A549 (cell line): ENCODE data around the gene TMEM18. TPM values are rescaled to one million over a fixed set of nuclear protein-coding genes. Genes with fewer than 3 reads are reported as not detected.

Experiments used
- ATAC-seq, 2 experiments: fragments of 200-7000 bp in 1 of 2; fragments of >200 bp in 1 of 2; cut with Nextera tagmentation in 1 of 2; cut with Tn5 transposase in 1 of 2; 3 replicates each; pipeline versions ENCODE4 v1.8.0 to v1.9.1; 2018 to 2020; ENCODE audit warnings: mild to moderate bottlenecking in 1 of 2, moderate library complexity in 1 of 2
- CTCF ChIA-PET: fragments of 300-600 bp; sonication (Branson Sonifier 250); formaldehyde crosslinking; extraction: SDS; loops from one replicate; lab custom pipeline; 2021; ENCODE audit warnings: antibody characterized with exemption, inconsistent platforms; lab: Yijun Ruan, JAX
- POLR2A ChIA-PET: fragments of 350-600 bp; formaldehyde crosslinking; extraction: SDS; loops from one replicate; lab custom pipeline; 2021; ENCODE audit warnings: antibody characterized with exemption, inconsistent platforms; lab: Yijun Ruan, JAX
- DNase-seq, 2 experiments: peaks; one replicate each; pipeline versions ENCODE4 v3.0.0 to v3.0.0-alpha.2; 2011 to 2016; ENCODE audit warnings: low read depth in 1 of 2, low spot score in 1 of 2
- FAIRE-seq: peaks from 2 replicates; lab custom pipeline; 2011; peaks lifted over from hg19 to GRCh38; lab: Jason Lieb, UNC
- H3K27ac ChIP-seq, 2 experiments: fragments of >200 bp; sonication (Bioruptor Twin); formaldehyde crosslinking; 3 replicates each; pipeline ENCODE4 v1.5.1; 2016 to 2017
- H3K4me1 ChIP-seq: fragments of >200 bp; sonication (Bioruptor Twin); formaldehyde crosslinking; 3 replicates; pipeline ENCODE4 v1.6.1; 2016
- H3K4me2 ChIP-seq: fragments of >200 bp; sonication (Bioruptor Twin); formaldehyde crosslinking; 3 replicates; pipeline ENCODE4 v1.6.1; 2016
- H3K4me3 ChIP-seq: fragments of >200 bp; sonication (Bioruptor Twin); formaldehyde crosslinking; 3 replicates; pipeline ENCODE4 v1.5.1; 2016
- H3K9me3 ChIP-seq: fragments of >200 bp; sonication (Bioruptor Twin); formaldehyde crosslinking; 3 replicates; pipeline ENCODE4 v1.6.1; 2016
- BHLHE40 ChIP-seq: IDR thresholded peaks from 2 replicates; pipeline ENCODE4 v1.6.1; 2012; ENCODE audit warnings: low read depth, low read length, inconsistent platforms
- CBX8 ChIP-seq: fragments of 200-600 bp; sonication (generic); IDR thresholded peaks from 2 replicates; pipeline ENCODE4 v1.6.1; 2016
- CEBPB ChIP-seq, 2 experiments: fragments of >200 bp in 1 of 2; sonication (Bioruptor Twin) in 1 of 2; formaldehyde crosslinking in 1 of 2; IDR thresholded peaks; 2 replicates each; pipeline ENCODE4 v1.6.1; 2012 to 2016
- EHF ChIP-seq: fragments of 250-450 bp; sonication (Bioruptor Pico); IDR thresholded peaks from 2 replicates; pipeline ENCODE4 v1.5.0; 2020; ENCODE audit warnings: mild to moderate bottlenecking
- FOSL2 ChIP-seq, 2 experiments: fragments of 450-650 bp in 1 of 2; fragments of >200 bp in 1 of 2; sonication (Bioruptor Twin) in 1 of 2; formaldehyde crosslinking; IDR thresholded peaks; 2 replicates each; pipeline versions ENCODE4 v1.5.0 to v1.6.1; 2016 to 2020; ENCODE audit warnings: mild to moderate bottlenecking in 1 of 2, moderate library complexity in 1 of 2
- FOXS1 ChIP-seq: fragments of 250-450 bp; sonication (Bioruptor Pico); IDR thresholded peaks from 2 replicates; pipeline ENCODE4 v1.5.0; 2020; ENCODE audit warnings: mild to moderate bottlenecking, moderate library complexity
- GATA3 ChIP-seq: IDR thresholded peaks from 2 replicates; pipeline ENCODE4 v1.6.1; 2012; ENCODE audit warnings: borderline replicate concordance
- HEYL ChIP-seq: fragments of 250-450 bp; sonication (Bioruptor Pico); IDR thresholded peaks from 2 replicates; pipeline ENCODE4 v1.8.0; 2021; ENCODE audit warnings: mild to moderate bottlenecking, moderate library complexity
- HOXA7 ChIP-seq: fragments of 250-450 bp; sonication (Bioruptor Pico); IDR thresholded peaks from 2 replicates; pipeline ENCODE4 v1.5.0; 2020; ENCODE audit warnings: mild to moderate bottlenecking, moderate library complexity
- HOXB5 ChIP-seq: fragments of 250-450 bp; sonication (Bioruptor Pico); IDR thresholded peaks from 2 replicates; pipeline ENCODE4 v1.5.0; 2020; ENCODE audit warnings: mild to moderate bottlenecking, moderate library complexity
- MAZ ChIP-seq: fragments of 150-350 bp; IDR thresholded peaks from 2 replicates; pipeline ENCODE4 v1.6.1; 2014; ENCODE audit warnings: antibody characterized with exemption, low read depth, low read length, borderline replicate concordance
- MYC ChIP-seq: IDR thresholded peaks from 2 replicates; pipeline ENCODE4 v1.6.1; 2012; ENCODE audit warnings: mild to moderate bottlenecking, inconsistent platforms, low read length, improper control_type of control experiment, borderline replicate concordance
- NFE2L2 ChIP-seq: fragments of 150-350 bp; conservative IDR thresholded peaks from 2 replicates; pipeline ENCODE4 v1.6.1; 2014; ENCODE audit warnings: low read length
- NR3C1 ChIP-seq: fragments of >200 bp; sonication (Bioruptor Twin); formaldehyde crosslinking; IDR thresholded peaks from 3 replicates; pipeline ENCODE4 v1.6.1; 2017
- PBX3 ChIP-seq: IDR thresholded peaks from 2 replicates; pipeline ENCODE4 v1.6.1; 2012
- PHF8 ChIP-seq: fragments of 200-600 bp; sonication (generic); IDR thresholded peaks from 2 replicates; pipeline ENCODE4 v1.6.1; 2016; ENCODE audit warnings: low read depth, mild to moderate bottlenecking, antibody characterized with exemption, moderate library complexity, borderline replicate concordance
- POLR2A ChIP-seq: IDR thresholded peaks from 2 replicates; pipeline ENCODE4 v1.6.1; 2012; ENCODE audit warnings: mild to moderate bottlenecking, low read length
- POLR2AphosphoS2 ChIP-seq: conservative IDR thresholded peaks from 2 replicates; pipeline ENCODE4 v1.6.1; 2012; ENCODE audit warnings: low read length, improper control_type of control experiment, inconsistent platforms
- RCOR1 ChIP-seq: fragments of 150-350 bp; IDR thresholded peaks from 2 replicates; pipeline ENCODE4 v1.6.1; 2014; ENCODE audit warnings: antibody characterized with exemption, low read length, low read depth
- REST ChIP-seq: fragments of 200-600 bp; sonication (generic); IDR thresholded peaks from 2 replicates; pipeline ENCODE4 v1.6.1; 2016; ENCODE audit warnings: antibody characterized with exemption, mild to moderate bottlenecking, moderate library complexity
- RNF2 ChIP-seq: fragments of 200-600 bp; sonication (generic); IDR thresholded peaks from 2 replicates; pipeline ENCODE4 v1.6.1; 2016; ENCODE audit warnings: low read depth, mild to moderate bottlenecking, antibody characterized with exemption, moderate library complexity, borderline replicate concordance
- SREBF2 ChIP-seq: fragments of 450-650 bp; IDR thresholded peaks from 2 replicates; pipeline ENCODE4 v1.6.1; 2014; ENCODE audit warnings: mild to moderate bottlenecking, moderate library complexity
- TFCP2L1 ChIP-seq: fragments of 250-450 bp; sonication (Bioruptor Pico); IDR thresholded peaks from 2 replicates; pipeline ENCODE4 v1.5.0; 2021; ENCODE audit warnings: mild to moderate bottlenecking
- ZFP36 ChIP-seq: fragments of 450-650 bp; IDR thresholded peaks from 2 replicates; pipeline ENCODE4 v1.6.1; 2014; ENCODE audit warnings: borderline replicate concordance; ENCODE audit not compliant: partially characterized antibody
- ZNF302 ChIP-seq: fragments of 250-450 bp; sonication (Bioruptor Pico); IDR thresholded peaks from 2 replicates; pipeline ENCODE4 v1.9.0; 2021; ENCODE audit warnings: inconsistent platforms, mild to moderate bottlenecking, moderate library complexity
- ZSCAN20 ChIP-seq: fragments of 250-450 bp; sonication (Bioruptor Pico); IDR thresholded peaks from 2 replicates; pipeline ENCODE4 v1.8.0; 2022; ENCODE audit warnings: mild to moderate bottlenecking, moderate library complexity
- WGBS: methylation state at CpG from one replicate; pipeline ENCODE4 v1.1.6; 2017; ENCODE audit errors: missing lambda C conversion rate; 5-methylcytosine and 5-hydroxymethylcytosine counted together
- polyA plus RNA-seq, 4 experiments: library from polyadenylated mRNA; depleted of rRNA in 3 of 4; stranded (reverse); fragments of >200 nt; fragmentation: RNase III in 1 of 4; extraction: RNeasy Plus Mini Kit Qiagen cat#74134 plus additional on column Dnase treatment in 1 of 4; gene quantifications; 2 replicates in 3 of 4; 3 replicates in 1 of 4; pipeline ENCODE4 v1.2.3, GENCODE V29; 2011 to 2017
- TF ChIP-seq, protein P1 (sequence below): fragments of 250-450 bp; sonication (Bioruptor Pico); IDR thresholded peaks from 2 replicates; pipeline ENCODE4 v1.5.0; 2021; ENCODE audit warnings: mild to moderate bottlenecking, moderate library complexity, borderline replicate concordance
- TF ChIP-seq, protein P2 (sequence below): fragments of >200 bp; sonication (Bioruptor Twin); formaldehyde crosslinking; IDR thresholded peaks from 3 replicates; pipeline ENCODE4 v1.6.1; 2016

Gene TMEM18
- polyA plus RNA-seq, 2 of the 4 experiments (the other 2 are of a cell fraction) = 35.6 to 75.0 TPM

- FAIRE-seq (no peak), DNase-seq (no peak), ATAC-seq (no peak)
- ChIA-PET CTCF (no interaction called here), POLR2A (no interaction called here)
- Histone ChIP-seq H3K4me1 (no peaks in the 10 kb centered on the region), H3K4me3 (no peak overlapping the region), H3K9me3 (no peaks in the 10 kb centered on the region; the same call in 2 of the 3 replicates), H3K4me2 (no peak overlapping the region), H3K27ac (no peak overlapping the region)
- TF ChIP-seq MYC = no peak
- no peak for TF ChIP-seq RCOR1
- TF ChIP-seq, protein P1, sequence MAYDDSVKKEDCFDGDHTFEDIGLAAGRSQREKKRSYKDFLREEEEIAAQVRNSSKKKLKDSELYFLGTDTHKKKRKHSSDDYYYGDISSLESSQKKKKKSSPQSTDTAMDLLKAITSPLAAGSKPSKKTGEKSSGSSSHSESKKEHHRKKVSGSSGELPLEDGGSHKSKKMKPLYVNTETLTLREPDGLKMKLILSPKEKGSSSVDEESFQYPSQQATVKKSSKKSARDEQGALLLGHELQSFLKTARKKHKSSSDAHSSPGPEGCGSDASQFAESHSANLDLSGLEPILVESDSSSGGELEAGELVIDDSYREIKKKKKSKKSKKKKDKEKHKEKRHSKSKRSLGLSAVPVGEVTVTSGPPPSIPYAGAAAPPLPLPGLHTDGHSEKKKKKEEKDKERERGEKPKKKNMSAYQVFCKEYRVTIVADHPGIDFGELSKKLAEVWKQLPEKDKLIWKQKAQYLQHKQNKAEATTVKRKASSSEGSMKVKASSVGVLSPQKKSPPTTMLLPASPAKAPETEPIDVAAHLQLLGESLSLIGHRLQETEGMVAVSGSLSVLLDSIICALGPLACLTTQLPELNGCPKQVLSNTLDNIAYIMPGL (CRISPR knock-in tag) = no peak
- no peak for TF ChIP-seq PHF8
- no peak for TF ChIP-seq ZNF302 (CRISPR knock-in tag)
- TF ChIP-seq POLR2AphosphoS2 = no peak
- no peak for TF ChIP-seq FOXS1 (CRISPR knock-in tag)
- TF ChIP-seq RNF2 = no peak
- TF ChIP-seq ZFP36 = no peak
- TF ChIP-seq HOXB5 = no peak
- no peak for TF ChIP-seq ZSCAN20 (CRISPR knock-in tag)
- TF ChIP-seq FOSL2 (IDR thresholded peaks at IDR 0.05) = no peak
- TF ChIP-seq FOSL2 (CRISPR knock-in tag; IDR thresholded peaks at IDR 0.05) = no peak
- no peak for TF ChIP-seq EHF
- no peak for TF ChIP-seq GATA3
- 46% methylated on average over 14 of the region's 16 CpGs for WGBS
Observed at GRCh38 chr2:647691-648231, 29.4 kb downstream of the TMEM18 start.

GRCh38 chr2:647003-647560 lies 30.1 kb downstream of the TMEM18 start:
- TF ChIP-seq HEYL (no peak), REST (no peak), PBX3 (no peak), EHF (no peak), RNF2 (no peak), FOXS1 (CRISPR knock-in tag) (no peak), NR3C1 (no peak), NFE2L2 (no peak), GATA3 (no peak), SREBF2 (no peak), HOXA7 (CRISPR knock-in tag) (no peak), POLR2A (no peak), TFCP2L1 (no peak), CBX8 (no peak), MAZ (no peak), BHLHE40 (no peak), CEBPB (IDR thresholded peaks at IDR 0.05) (no peak)
- TF ChIP-seq, protein P2, sequence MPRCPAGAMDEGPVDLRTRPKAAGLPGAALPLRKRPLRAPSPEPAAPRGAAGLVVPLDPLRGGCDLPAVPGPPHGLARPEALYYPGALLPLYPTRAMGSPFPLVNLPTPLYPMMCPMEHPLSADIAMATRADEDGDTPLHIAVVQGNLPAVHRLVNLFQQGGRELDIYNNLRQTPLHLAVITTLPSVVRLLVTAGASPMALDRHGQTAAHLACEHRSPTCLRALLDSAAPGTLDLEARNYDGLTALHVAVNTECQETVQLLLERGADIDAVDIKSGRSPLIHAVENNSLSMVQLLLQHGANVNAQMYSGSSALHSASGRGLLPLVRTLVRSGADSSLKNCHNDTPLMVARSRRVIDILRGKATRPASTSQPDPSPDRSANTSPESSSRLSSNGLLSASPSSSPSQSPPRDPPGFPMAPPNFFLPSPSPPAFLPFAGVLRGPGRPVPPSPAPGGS = no peak
- Histone ChIP-seq H3K27ac (no peak overlapping the region), H3K4me2 (no peak overlapping the region), H3K4me1 (no peaks in the 10 kb centered on the region), H3K9me3 (no peaks in the 10 kb centered on the region; the same call in 2 of the 3 replicates), H3K4me3 (no peak overlapping the region)
- 43% methylated on average over 7 of the region's 10 CpGs for WGBS
- CTCF ChIA-PET = no interaction called here
- no peak for DNase-seq
- ATAC-seq = no peak
- POLR2A ChIA-PET = no interaction called here
- no peak for FAIRE-seq
